Activated CD4-positive, alpha-beta T cell treated with anti-CD3 and anti-CD28 coated beads for 48 hours (primary cell): ENCODE data around the gene PTGDR.

ENCODE experiments used
- DNase-seq: peaks from one replicate; pipeline ENCODE4 v3.0.0-alpha.2; 2020

The PTGDR gene

DNA sequence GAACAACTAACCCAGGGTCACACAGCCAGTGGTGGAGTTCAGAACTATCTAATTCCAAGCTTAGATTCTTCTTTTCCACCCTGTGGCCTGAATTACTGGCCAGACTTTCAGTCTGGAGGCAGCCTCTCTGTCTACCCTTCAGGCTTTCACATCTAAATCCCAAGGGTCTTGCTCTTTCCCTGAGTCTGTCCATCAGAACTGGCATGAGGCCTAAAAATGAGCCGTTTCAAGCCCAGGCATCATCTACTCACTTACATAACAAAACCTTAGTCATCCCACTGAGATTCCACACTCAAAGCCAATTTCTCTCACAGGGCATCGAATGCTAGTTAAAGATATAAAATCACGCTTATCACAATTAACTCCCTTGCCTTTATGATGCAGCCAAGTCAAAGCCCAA, 1.3 kb upstream of the PTGDR start:
- DNase-seq, result no peak

DNA sequence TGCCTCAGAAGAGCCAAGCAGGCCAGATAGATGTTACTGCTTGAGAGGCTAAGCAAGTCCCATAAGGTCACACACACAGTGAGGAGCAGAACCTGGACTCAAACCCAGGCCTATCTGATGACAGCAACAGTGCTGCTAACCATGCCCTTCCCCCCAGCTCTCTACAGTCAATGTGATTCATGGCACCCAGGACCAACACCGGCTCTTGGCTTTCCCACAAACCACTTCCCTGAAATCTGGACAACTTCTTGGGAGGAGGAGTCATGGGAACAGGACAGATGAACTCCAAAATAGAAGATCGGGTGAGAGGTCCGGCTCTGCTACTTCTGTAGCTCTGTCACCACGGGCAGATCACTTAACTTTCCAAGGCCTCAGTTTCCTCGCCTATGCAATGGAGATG, 716 bp upstream of the PTGDR start:
- DNase-seq, result no peak

DNA sequence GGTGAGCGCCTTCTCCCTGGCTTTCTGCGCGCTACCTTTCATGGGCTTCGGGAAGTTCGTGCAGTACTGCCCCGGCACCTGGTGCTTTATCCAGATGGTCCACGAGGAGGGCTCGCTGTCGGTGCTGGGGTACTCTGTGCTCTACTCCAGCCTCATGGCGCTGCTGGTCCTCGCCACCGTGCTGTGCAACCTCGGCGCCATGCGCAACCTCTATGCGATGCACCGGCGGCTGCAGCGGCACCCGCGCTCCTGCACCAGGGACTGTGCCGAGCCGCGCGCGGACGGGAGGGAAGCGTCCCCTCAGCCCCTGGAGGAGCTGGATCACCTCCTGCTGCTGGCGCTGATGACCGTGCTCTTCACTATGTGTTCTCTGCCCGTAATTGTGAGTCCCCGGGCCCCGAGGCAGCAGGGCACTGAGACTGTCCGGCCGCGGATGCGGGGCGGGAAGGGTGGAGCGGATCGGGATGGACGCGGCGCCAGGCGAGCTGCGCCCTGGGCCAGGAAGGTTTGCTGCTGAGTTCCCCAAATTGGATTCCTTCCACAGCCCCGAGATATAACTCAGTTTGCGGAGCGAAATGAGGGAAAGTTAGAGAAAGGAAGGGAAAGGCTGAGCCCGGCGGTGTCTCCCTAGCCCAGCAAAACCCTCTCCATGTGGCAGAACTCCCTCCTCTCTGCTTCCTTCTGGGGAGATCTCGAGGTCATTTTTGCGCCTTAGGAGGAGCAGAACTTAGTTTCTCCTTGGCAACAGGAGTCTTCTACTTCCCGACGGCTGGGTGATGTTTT, 972 bp downstream of the PTGDR start:
- peak; percentile 44 for DNase-seq

DNA sequence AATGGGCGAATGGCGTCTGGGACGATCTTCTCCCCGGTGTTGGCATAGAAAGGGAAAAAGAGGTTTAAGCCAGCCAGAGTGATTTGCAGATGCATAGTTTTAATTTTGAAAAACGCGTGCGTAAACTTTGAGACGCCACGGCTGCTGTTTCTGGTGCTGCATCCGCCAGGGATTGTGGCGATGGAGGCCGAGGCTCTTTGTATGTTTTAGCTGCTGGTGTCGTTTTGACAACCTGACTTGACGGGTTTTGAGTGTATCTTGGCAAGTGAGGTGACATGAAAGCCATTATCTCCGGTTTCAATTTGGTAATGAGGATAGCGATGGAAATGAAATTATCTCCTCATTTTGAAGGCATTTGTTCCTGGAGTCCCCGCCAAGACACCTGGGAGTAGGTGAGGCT, 1.6 kb downstream of the PTGDR start:
- no peak for DNase-seq

DNA sequence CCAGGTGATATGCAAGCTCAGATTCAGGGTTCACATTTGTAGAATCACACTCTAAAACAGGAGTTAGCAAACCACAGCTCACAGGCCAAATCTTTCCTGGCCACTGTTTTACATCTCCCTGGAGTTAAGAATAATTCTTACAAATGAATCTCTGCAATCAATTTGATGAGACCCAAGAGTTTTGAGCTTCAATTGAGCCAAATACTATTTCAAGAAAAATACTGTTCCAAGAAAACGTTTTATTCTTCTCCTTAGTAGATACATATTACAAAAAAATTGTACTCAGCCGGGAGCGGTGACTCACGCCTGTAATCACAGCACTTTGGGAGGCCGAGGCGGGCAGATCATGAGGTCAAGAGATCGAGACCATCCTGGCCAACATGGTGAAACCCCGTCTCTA, 2.5 kb downstream of the PTGDR start:
- no peak for DNase-seq

DNA sequence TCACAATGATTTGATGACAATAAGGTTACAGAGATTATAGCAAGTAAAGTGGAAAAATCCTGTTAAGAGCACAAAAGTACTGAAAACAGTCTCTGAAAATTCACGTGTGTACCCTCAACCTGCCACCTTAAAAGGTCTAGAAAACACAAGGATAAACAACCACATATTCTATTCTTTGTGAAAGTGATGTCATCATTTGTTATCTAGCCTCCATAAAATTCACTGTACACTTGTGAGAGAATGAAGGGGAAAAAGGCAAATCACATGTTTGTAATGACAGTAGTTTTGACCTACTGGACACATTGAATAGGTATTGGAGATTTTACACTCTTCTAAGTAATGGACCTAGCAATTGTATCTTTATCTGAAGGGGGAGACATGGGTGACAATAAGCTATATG, 4.0 kb downstream of the PTGDR start:
- no peak for DNase-seq

DNA sequence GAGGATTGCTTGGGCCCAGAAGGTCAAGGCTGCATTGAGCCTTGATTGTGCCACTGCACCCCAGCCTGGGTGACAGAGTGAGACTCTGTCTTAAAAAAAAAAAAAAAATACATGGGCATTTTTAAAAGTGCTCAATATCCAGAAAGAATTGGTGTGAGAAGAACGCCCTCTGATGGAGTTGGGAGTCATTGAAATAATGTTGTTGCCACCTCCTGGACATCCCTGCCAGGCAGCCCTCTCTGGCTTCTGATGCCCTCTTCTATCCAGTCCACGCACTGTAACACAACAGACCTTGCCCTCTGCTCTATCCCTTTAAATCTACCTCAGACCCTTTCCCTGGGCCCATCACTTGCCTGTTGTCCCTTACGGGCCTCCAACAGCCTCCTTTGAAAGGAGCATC, 4.9 kb downstream of the PTGDR start:
- peak; percentile 21 for DNase-seq

DNA sequence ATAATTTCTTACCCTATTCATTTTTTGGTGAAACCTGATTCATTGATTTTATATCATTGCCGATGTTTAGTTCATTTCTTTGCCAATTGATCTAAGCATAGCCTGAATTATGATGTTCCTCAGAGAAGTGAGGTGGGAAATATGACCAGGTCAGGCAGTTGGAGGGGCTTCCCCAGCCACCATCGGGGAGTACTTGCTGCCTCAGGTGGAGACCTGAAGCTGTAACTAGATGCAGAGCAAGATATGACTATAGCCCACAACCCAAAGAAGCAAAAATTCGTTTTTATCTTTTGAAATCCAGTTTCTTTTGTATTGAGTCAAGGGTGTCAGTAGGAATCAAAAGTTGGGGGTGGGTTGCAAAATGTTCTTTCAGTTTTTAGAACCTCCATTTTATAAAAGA, 7.9 kb downstream of the PTGDR start:
- DNase-seq, result no peak

DNA sequence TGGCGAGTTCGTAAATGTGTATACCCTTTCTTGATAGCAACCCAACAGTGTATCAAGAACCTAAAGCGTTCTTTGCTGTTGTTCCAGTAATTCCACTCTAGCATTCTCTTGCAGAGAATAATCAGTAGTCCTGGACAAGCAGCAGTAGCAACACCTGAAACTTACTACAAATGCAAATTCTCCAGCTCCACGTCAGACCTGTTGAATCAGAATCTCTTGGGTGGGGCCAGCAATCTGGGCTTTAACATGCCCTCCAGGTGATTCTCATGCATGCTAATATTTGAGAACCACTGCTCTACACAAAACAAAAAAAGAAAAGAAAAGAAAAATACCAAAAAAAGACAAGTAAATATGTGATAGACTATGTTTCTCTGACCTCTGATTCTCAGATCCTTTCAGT, 10.1 kb downstream of the PTGDR start:
- DNase-seq, result no peak

DNA sequence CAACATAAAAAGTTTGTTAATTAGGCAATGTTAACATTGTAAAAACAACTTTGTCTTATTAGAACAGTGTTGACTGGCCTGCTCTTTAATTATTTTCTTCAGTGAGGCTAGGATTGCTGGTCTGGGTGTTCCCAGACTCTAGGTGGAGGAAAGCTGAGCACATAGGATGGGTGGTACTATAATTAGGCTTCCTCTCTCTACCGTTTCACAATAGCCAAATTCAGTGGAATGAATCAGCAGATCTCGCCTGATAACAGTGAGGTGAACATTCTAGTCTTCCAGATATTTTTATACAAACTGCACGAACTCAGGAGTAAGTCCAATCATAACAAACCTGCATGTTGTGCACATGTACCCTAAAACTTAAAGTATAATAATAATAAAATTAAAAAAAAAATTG, 11.9 kb downstream of the PTGDR start:
- no peak for DNase-seq

DNA sequence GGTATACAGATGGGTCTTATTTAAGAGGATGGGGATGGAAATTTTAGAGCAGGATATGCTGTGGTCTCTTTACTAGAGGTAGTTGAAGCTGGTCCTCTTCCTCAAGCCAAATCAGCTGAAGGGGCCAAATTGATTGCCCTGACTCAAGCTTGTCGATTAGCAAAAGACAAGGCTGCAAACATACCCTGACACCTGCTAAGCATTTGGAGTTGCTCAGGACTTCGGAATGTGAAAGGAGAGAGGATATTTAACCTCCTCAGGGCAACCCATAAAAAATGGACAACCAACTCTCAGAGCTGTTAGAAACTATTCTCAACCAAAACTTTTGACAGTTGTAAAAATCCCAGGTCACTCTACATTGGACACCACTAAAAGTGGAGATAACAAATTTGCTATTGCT, 15.6 kb downstream of the PTGDR start:
- no peak for DNase-seq

DNA sequence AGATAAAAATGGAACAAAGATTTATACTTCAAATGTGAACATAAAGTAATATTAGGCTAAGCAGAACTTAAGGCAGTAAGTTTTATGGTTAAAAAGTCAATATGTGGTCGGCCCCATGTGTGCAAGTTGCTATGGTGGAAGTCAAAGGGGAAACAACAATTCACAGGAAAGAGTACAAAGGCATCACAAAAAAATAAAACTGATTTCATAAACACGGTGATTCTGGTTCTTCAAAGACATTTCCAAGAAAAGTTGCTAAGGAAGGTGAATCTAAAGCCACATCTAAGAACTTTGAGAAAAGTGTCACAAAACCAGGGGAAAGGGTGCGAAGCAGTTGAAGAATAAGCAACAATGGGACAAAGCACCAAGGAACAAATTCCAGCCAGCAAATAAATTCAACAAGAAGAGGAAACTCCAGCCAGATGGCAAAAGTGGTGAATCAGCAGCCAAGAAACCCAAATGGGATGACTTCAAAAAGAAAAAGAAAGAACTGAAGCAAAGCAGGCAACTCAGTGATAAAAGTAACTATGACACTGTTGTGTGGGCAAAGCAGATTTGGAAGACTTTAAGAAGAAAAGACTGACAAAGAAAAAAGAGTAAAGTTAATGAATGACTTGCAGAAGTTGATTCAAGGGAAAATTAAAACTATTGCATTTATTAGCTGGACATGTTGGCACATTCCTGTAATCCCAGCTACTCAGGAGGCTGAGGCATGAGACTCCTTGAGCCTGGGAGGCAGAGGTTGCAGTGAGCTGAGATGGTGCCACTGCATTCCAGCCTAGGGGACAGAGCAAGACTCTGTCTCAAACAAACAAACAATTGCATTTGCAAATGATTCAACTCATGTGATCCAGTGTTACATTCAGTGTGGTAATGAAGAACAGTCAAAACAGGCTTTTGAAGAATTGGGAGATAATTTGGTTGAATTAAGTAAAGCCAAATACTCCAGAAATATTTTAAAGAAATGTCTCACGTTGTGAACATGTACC, 19.5 kb downstream of the PTGDR start:
- DNase-seq, result no peak

DNA sequence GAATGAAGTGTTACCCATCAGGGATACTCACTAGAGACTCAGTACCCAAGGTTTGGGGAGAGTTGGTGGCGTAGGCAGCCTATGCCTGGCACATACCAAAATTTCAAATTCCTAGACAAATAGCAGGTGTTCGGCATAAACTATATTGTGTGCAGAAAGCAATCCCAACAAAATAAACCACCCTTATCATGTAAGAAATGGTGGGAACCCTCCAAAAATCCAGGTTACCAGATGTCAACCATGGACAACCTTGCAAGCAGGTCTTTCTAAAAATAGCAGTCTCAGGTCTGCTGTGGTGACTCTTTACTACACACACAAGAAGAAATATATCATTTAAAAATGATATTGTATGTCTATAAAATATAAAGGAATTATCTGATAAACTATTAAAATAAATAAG, 28.9 kb downstream of the PTGDR start:
- no peak for DNase-seq

DNA sequence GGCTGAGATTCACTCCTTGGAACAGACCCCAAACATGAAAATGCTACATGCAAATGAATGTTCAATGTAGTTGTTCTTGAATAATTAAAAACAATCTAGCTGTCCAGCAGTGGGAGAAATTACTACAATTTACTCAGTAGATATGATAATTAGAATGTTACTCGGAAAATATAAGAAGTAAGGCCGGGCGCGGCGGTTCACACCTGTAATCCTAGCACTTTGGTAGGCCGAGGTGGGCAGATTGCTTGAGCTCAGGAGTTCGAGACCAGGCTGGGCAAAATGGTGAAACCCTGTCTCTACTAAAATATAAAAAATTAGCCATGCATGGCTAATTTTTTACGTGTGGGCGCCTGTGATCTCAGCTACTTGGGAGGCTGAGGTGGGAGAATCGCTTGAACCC, 31.3 kb downstream of the PTGDR start:
- DNase-seq, result no peak

DNA sequence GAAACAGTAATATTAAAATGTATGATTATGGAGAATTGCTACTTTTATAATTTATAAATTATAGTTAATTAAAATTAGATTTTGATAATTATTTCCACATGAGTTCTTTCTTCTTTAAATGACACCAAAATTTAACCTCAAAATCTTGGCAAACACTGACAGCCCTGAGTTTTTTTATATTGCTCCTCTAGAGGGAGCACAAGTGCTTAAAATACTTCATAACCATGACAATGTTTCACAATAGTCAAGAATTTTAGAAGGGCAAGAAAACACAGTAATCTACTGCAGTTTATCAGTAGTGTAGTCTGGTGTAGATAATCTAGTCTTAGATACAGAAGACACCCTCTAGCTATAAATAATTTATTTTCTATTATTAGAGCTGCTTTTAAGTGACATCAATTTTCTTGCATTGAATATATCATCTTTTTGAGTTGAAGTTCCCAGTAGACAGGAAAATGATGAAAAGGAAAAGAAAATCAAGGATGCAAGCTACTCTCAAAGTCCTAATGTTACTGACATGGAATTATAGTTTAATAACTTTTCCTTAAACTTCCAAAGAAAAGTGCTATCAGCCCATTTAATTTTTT, 32.3 kb downstream of the PTGDR start:
- no peak for DNase-seq

DNA sequence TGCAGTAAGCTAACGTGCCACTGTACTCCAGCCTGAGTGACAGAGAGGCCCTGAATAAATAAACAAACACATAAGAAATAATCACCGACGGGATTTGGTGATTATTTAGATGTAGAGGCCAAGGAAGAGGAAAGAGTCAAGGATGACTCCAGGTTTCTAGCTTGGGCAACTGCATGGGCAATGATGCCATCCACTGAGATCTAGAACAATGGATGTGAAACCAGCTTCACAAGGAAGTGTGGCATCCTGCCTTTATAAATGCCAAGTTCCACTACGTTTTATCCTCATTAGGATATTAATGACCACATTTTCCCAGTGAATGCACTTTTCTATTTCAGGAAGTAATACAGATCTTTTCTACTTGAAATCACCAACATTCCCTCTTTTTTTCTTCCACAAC, 35.7 kb downstream of the PTGDR start:
- DNase-seq, result no peak

DNA sequence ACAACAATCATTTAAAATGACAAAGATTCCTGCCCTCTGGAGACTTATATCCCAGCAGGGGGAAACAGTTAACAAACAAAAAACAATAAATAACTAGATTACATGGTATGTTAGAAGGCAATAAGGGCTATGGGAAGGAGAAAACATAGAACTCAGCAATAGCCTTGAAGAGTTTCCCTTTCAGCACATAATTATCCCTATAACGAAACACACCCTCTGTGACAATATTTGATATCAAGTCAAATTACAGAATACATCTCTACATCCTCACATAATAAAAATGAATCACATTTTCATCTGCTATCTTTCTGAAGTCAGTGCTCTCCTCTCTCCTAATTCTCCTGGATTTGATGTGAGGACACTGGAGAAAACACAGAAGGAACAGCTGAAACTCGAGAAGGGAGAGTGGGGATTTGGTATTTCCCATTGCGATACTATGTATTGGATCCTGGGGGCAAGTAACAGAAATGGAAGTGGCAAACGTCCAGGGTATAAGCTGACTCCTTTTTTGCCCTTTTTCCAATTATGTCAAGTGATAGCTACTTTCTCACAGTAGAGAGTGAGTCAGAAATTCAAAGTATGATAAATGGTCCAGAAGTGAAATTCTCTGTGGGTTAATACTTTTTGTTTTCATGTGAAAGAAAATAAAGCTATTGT, 36.9 kb downstream of the PTGDR start:
- no peak for DNase-seq

DNA sequence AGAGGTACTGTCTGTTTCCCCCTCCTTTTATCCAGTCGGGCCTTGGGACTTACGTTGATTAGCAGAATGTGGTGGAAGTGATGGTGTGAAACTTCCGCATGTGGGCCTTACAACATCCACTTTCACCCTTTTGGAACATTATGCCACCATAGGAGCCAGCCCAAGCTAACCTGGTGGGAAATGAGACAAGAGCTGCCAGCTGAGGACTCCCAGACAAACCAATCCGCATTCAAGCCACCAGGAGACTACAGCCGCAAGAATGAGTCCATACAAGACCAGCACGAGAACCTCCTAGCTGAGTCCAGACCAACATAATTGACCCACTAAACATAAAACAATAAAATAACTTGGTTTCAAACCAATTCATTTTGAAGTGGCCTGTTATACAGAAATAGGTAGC, 37.5 kb downstream of the PTGDR start:
- no peak for DNase-seq

DNA sequence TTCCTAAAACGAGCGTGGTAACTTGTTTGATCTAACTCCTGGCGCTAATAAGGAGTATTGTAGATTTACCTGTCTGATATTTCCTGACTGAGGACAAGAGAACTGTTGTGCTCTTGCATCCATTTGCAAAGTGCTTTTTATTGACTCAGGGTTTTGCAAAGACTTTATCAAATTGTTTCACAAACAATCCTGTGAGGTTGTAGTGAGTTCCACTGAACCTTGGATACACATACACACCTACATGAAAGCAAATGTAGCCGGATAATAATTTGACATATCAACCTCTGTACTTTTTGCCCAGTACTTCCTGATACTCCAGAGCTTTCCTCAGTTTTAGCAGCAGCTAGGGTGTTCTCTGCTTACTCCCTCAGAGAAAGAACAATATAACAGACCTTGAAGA, 39.9 kb downstream of the PTGDR start:
- DNase-seq, result no peak

DNA sequence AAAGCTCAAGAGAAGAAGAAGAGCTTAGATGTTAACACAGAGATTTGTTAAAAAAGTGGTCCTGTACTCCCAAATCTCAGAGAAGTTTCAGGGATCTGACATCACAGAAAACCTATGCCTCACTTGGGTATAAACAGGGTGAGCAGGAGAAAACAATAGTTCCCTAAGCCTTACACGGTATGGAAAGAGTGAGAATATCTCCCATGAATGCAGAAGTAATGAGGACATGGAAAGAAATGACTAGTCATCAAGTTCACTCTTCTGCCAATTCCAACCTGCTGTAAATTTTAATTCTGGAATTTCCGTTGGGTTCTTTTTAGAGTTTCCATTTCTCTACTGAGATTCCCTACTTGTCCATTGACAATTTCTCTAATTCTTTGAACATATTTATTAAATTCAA, 40.4 kb downstream of the PTGDR start:
- no peak for DNase-seq

DNA sequence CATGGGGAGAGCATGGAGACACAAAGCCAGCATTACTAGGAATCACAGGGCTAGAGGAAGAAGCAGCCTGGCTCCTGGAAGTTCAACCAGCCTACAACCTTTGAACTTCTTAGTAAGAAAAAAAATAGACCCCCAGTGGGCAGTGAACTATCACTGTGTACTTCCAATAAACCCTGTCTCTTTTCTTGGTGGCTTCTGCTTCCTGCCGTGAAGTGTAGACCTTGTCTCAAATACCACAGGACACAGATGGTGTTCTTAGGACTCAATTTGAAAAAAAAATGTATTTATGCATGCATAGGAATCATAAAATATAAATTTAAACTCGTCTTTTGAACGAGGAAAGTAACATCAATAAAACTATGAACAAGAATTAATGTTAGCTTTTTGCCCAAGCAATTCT, 43.0 kb downstream of the PTGDR start:
- DNase-seq, result no peak

DNA sequence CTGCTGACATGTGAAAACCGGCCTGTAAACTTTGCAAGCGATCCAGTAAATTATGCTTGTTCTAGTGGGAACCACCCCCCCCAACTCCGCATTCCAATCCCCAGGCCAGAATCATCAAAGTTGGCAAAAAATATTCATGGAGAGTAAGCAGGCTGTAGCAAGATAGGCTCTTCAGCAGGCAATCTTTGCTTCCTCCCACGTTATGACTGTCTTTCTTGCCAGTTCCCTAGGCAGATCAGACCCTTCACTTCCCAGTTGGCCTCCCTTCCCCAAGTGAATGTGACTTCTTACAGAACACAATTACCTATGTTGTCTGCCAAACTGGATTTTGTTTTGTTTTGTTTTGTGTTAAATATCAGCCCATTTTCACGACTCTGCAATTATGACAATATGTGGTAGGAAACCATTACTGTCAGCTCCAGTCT, 45.4 kb downstream of the PTGDR start:
- no peak for DNase-seq

DNA sequence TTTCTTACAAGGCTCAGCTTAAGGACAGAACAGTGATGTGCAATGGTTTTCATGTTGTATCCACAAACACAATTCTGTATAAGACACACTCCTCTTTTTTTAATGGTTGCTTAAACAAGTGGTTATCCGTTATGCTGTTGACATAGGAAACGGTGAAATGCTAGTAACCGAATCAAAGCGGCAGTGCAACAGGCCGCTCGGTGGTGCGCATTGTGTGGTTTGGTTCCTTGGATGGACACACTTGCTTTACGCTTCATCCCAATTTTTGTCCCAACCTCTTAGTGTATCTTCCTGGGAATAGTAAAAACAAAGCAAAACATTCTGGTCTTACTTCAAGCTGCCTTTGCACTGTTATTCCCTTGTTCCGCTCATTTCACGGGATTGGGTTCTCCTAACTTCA, 46.0 kb downstream of the PTGDR start:
- no peak for DNase-seq
